Testis (tissue), 3 donors: ENCODE results near the gene MYF6. TPM values are rescaled to one million over a fixed set of nuclear protein-coding genes. Genes with fewer than 3 reads are reported as not detected.

Experiments used
- DNase-seq: peaks from one replicate; pipeline ENCODE4 v3.0.0-alpha.2; 2019
- H3K27ac ChIP-seq, 2 donors: fragments of 200-600 bp; sonication (generic); one replicate each; pipeline ENCODE4 v1.5.1; 2019
- H3K27me3 ChIP-seq: fragments of 200-600 bp; sonication (generic); one replicate; pipeline ENCODE4 v1.5.1; 2019
- H3K36me3 ChIP-seq: fragments of 200-600 bp; sonication (generic); one replicate; pipeline ENCODE4 v1.5.1; 2017; ENCODE audit warnings: low read depth; ENCODE audit errors: missing control alignments
- H3K4me1 ChIP-seq: fragments of 200-600 bp; sonication (generic); one replicate; pipeline ENCODE4 v1.5.1; 2019
- H3K4me3 ChIP-seq, 2 donors: fragments of 200-600 bp; sonication (generic); one replicate each; pipeline ENCODE4 v1.5.1; 2017 to 2019
- H3K9me3 ChIP-seq: fragments of 200-600 bp; sonication (generic); one replicate; pipeline ENCODE4 v1.5.1; 2017
- POLR2A ChIP-seq: fragments of 450-650 bp; IDR thresholded peaks from one replicate; pipeline ENCODE4 v1.6.1; 2017; ENCODE audit warnings: antibody characterized with exemption, mild to moderate bottlenecking, moderate library complexity
- WGBS, 2 donors: methylation state at CpG; one replicate each; pipeline ENCODE4 v1.1.5; 2018; 5-methylcytosine and 5-hydroxymethylcytosine counted together
- intact Hi-C: fragments of 100-400 bp; cut with DNase I; formaldehyde crosslinking; loops from one replicate; pipeline ENCODE4 v1.15.1; 2023; ENCODE audit warnings: low total_unique reads
- polyA plus RNA-seq: library from polyadenylated mRNA; stranded (reverse); fragments of 350-450 nt; fragmentation: Illumina TruSeq; extraction: RNeasy Lipid Tissue Mini Kit (QIAGEN cat#74804); gene quantifications from one replicate; pipeline ENCODE4 v1.2.3, GENCODE V29; 2014; ENCODE audit warnings: low read depth, low replicate concordance; ENCODE audit not compliant: insufficient read depth
- total RNA-seq, 2 donors: library from RNA; depleted of rRNA; stranded (reverse); fragments of >200 nt; gene quantifications; one replicate each; pipeline ENCODE4 v1.2.3, GENCODE V29; 2016
- TF ChIP-seq, protein P1 (sequence below), 3 experiments: fragments of 450-650 bp in 2 of 3; fragments of 200-600 bp in 1 of 3; sonication (generic) in 1 of 3; IDR thresholded peaks; one replicate each; pipeline ENCODE4 v1.5.1; 2016 to 2019; ENCODE audit warnings: antibody characterized with exemption in 3 of 3, mild to moderate bottlenecking in 2 of 3, moderate library complexity in 1 of 3

MYF6 gene
- total and polyA plus RNA-seq, 3 donors from 2014 or later = 2.1 TPM; not detected in 2

- no peak for DNase-seq
- Histone ChIP-seq H3K27ac (no peak overlapping the region), H3K4me3 (no peak overlapping the region), H3K9me3 (no peaks in the 10 kb centered on the region), H3K27me3 (no peaks in the 10 kb centered on the region), H3K36me3 (no peaks in the 10 kb centered on the region), H3K4me1 (no peaks in the 10 kb centered on the region)
- 40 to 56% methylated on average over 12 of the region's 12 CpGs for WGBS, 2 donors
- TF ChIP-seq POLR2A = no peak
- TF ChIP-seq, protein P1, sequence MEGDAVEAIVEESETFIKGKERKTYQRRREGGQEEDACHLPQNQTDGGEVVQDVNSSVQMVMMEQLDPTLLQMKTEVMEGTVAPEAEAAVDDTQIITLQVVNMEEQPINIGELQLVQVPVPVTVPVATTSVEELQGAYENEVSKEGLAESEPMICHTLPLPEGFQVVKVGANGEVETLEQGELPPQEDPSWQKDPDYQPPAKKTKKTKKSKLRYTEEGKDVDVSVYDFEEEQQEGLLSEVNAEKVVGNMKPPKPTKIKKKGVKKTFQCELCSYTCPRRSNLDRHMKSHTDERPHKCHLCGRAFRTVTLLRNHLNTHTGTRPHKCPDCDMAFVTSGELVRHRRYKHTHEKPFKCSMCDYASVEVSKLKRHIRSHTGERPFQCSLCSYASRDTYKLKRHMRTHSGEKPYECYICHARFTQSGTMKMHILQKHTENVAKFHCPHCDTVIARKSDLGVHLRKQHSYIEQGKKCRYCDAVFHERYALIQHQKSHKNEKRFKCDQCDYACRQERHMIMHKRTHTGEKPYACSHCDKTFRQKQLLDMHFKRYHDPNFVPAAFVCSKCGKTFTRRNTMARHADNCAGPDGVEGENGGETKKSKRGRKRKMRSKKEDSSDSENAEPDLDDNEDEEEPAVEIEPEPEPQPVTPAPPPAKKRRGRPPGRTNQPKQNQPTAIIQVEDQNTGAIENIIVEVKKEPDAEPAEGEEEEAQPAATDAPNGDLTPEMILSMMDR (IDR thresholded peaks at IDR 0.05) = no peak
- intact Hi-C loops = no loop called here
Observed at GRCh38 chr12:80702889-80703805, 4.3 kb upstream of the MYF6 start.

GRCh38 chr12:80704420-80704819 is 3.0 kb upstream of the MYF6 start:
- H3K4me3 ChIP-seq = no peak overlapping the region
- no peaks in the 10 kb centered on the region for H3K4me1 ChIP-seq
- no peak overlapping the region for H3K27ac ChIP-seq
- no peaks in the 10 kb centered on the region for H3K27me3 ChIP-seq
- no peak for DNase-seq
- no peaks in the 10 kb centered on the region for H3K9me3 ChIP-seq
- 73 to 76% methylated on average over 2 of the region's 2 CpGs for WGBS, 2 donors
- H3K36me3 ChIP-seq = no peaks in the 10 kb centered on the region
- TF ChIP-seq POLR2A = no peak
- TF ChIP-seq, protein P1 (IDR thresholded peaks at IDR 0.05) = no peak
- intact Hi-C loops = no loop called here

DNA sequence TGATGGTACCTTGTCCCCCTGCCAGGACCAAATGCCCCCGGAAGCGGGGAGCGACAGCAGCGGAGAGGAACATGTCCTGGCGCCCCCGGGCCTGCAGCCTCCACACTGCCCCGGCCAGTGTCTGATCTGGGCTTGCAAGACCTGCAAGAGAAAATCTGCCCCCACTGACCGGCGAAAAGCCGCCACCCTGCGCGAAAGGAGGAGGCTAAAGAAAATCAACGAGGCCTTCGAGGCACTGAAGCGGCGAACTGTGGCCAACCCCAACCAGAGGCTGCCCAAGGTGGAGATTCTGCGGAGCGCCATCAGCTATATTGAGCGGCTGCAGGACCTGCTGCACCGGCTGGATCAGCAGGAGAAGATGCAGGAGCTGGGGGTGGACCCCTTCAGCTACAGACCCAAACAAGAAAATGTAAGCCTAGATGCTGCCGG is 410 bp downstream of the MYF6 start:
- Histone ChIP-seq H3K4me3 (no peak overlapping the region), H3K27ac (no peak overlapping the region), H3K36me3 (no peaks in the 10 kb centered on the region), H3K4me1 (no peaks in the 10 kb centered on the region), H3K27me3 (no peaks in the 10 kb centered on the region), H3K9me3 (no peaks in the 10 kb centered on the region)
- 42 to 61% methylated on average over 13 to 21 of the region's 21 CpGs for WGBS, 2 donors
- no peak for DNase-seq
- intact Hi-C loops = no loop called here
- TF ChIP-seq, protein P1 (IDR thresholded peaks at IDR 0.05) = no peak
- TF ChIP-seq POLR2A = no peak

DNA sequence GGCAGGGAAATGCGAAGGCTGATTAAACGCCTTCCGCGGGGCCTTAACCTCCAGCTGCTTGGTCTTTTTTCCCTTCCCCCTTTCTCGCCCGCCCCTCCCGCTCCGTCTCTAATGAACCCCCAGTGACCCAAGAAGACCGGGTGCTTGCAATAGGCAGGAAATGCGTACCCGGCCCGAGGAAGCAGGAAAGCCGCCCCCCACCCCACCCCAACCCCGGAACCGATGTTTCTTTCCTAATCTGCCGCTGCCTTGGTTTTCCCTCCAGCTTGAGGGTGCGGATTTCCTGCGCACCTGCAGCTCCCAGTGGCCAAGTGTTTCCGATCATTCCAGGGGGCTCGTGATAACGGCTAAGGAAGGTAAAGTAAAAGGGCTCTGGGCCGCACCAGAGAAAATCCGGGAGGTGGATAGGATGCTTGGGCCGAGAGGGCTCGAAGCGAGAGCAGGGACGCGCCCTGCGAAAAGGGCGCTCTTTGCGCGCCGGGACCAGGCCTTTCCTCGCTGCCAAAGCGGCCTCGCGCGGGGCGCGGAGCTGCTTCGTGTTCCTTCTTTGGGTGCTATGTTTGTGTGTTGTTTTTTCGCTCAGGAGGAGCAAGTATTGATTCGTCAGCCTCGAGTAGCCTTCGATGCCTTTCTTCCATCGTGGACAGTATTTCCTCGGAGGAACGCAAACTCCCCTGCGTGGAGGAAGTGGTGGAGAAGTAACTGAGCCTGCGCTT is 983 bp downstream of the MYF6 start:
- peak; percentile 14 for DNase-seq
- H3K36me3 ChIP-seq = no peaks in the 10 kb centered on the region
- intact Hi-C loops = no loop called here
- H3K4me1 ChIP-seq = no peaks in the 10 kb centered on the region
- WGBS, 2 donors = 21 to 23% methylated on average over 24 to 50 of the region's 50 CpGs
- no peaks in the 10 kb centered on the region for H3K27me3 ChIP-seq
- H3K27ac ChIP-seq = no peak overlapping the region
- peak overlapping the region in 1 of 2 donors; percentile 25 for H3K4me3 ChIP-seq
- TF ChIP-seq, protein P1 (IDR thresholded peaks at IDR 0.05) = no peak
- TF ChIP-seq POLR2A = no peak
- H3K9me3 ChIP-seq = no peaks in the 10 kb centered on the region
